A549 treated with CpdA at 1 μM for 4 hours (cell line): ENCODE results near the gene CA6. TPM values are rescaled to one million over a fixed set of nuclear protein-coding genes. Genes with fewer than 3 reads are reported as not detected.

ENCODE experiments used
- total RNA-seq: library from RNA; stranded (reverse); fragments of 200-300 nt; extraction: Qiagen RNA extraction; gene quantifications from 5 replicates; pipeline ENCODE4 v1.2.3, GENCODE V29; 2022; ENCODE audit warnings: low read depth

Gene CA6
- total RNA-seq, result not detected in 5 replicates

GRCh38 chr1:8945568-8945967, at the start of gene CA6:
Gene CA6 (plus strand): TSS chr1:8945868. CDS start chr1:8945887, 19 bp downstream.

Other genes with a start within 250 kb of the CA6 start
- 18.1 to 25.0 TPM (median 20.8 TPM) in 5 replicates for gene RERE, start 128.2 kb upstream of the CA6 start, total RNA-seq
- 2,827 to 3,014 TPM (median 2,843 TPM) in 5 replicates for gene ENO1, start 67.2 kb upstream of the CA6 start, total RNA-seq
- gene SLC2A7, start 80.6 kb downstream of the CA6 start, total RNA-seq, result not detected in 5 replicates
- 0.05 to 0.26 TPM (median 0.13 TPM) in 5 replicates for gene SLC2A5, start 123.8 kb downstream of the CA6 start, total RNA-seq
- 4.1 to 6.6 TPM (median 5.4 TPM) in 5 replicates for gene GPR157, start 183.2 kb downstream of the CA6 start, total RNA-seq